ENCODE results near the gene CDH9.

Gene CDH9, protein sequence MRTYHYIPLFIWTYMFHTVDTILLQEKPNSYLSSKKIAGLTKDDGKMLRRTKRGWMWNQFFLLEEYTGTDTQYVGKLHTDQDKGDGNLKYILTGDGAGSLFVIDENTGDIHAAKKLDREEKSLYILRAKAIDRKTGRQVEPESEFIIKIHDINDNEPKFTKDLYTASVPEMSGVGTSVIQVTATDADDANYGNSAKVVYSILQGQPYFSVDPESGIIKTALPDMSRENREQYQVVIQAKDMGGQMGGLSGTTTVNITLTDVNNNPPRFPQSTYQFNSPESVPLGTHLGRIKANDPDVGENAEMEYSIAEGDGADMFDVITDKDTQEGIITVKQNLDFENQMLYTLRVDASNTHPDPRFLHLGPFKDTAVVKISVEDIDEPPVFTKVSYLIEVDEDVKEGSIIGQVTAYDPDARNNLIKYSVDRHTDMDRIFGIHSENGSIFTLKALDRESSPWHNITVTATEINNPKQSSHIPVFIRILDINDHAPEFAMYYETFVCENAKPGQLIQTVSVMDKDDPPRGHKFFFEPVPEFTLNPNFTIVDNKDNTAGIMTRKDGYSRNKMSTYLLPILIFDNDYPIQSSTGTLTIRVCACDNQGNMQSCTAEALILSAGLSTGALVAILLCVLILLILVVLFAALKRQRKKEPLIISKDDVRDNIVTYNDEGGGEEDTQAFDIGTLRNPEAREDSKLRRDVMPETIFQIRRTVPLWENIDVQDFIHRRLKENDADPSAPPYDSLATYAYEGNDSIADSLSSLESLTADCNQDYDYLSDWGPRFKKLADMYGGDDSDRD

DNA sequence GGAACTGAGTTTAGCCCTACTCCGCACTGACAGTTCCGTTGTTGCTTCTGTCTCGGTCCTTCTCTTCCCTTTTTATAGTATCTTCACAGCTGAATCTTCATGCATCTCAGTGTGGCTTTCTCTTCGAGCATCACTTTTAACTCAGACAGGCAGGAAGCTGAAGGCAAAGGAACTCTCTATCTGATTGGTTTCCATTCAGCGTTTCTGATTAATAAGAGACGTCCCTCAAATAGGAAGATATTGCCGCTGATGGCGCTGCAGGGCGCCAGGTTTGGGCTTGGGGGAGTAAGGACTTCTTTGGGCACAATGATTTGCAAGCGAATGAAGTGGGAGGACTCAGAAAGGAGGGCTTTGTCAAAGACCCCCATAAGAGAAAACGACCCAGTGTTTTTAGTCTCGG lies at the start of gene CDH9:
Gene CDH9, minus strand, starts transcription at position 111 of the 400 bp plus-strand sequence. CDS start 50,253 bp downstream, outside the sequence.
- no peak for DNase-seq

DNA sequence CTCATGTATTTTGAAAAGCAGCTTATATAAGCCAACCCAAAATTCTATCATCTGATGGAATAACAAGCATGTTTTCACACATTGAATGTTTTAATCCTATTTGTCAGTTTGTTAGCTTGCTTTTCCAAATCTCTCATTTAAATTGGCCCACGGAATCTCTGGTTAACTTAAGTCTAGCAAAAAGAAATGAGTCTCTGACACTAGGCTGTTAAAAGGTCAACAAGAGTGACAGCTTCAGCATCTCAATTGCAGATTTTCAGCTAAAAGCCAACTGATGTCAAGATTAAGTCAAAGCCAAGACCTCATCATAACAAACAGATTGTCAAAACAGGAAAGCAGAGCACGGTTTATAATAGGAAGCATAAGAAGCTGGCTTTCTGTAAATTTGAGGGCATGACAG lies 49.4 kb upstream of the CDH9 start:
- DNase-seq = no peak

DNA sequence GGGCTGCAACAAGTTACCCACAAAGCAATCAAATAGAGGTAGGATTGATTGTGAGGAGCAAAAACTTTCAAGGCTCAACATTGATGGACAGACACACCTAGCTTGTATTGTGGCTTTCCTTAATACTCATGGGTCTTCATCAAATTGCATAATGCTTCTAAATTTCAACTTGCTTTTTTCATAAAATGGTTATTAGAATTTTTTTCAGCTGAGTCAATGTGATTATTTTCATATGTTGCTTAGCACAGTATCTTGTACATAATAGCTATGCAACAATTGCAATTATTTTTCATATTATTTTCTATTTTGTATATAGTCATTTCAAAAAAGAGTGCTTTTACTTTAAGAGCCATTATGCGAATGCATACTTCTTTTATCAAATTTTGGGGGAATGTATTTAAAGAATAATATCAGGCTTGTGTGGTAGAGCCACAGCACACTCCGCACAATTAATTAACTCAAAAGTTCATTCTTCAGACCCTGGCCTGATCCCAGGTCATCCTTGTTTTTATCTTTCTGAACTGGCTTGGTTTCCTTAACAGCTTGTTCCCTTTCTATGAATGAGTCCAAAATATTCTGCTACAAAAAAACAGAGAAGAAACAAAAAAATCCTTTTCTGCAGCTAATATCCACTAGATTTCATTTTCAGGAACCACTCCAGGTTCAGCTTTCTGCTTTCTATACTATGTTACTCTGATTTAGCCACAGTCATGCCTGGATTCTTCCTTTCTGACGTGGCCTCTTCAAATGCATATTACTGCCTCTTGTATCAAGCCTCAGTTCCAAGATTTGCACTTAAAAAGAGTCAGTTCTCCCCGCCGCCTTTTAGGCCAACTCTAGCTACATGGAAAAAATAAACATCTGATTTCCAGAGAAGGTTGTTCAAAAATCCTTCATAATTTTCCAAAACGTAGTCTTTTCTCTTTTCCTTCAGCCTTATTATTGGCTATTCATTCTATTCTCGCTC lies 45.3 kb upstream of the CDH9 start:
- no peak for DNase-seq

DNA sequence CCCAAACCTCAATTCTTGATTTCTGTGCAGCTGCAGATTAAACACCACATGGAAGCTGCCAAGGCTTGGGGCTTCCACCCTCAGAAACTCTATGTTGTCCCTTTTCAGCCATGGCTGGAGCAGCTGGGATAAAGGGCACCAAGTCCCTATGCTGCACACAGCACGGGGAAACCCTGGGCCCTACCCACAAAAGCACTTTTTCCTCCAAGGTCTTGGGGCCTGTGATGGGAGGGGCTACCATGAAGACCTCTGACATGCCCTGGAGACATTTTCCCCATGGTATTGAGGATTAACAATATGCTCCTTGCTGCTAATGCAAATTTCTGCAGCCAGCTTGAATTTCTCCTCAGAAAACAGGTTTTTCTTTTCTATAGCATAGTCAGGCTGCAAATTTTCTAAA lies 41.8 kb upstream of the CDH9 start:
- no peak for DNase-seq

DNA sequence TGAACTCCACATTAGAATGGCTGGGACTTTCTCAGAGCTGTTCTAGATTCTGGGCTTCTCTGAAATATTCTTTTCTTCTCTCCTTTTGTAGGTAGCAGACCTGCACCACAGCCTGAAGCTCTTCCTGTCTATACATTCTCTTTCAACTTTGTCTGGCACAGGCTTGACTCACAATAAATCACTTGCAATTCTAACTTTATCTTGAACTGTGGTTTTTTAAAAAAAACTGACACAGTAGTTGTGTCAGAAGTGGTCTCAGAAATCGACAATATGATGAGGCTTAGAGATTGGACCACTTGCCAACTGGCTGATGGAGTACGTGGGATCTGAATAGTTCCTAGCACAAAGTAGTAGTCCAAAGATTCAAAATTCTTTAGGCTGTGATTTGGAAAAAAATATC lies 24.1 kb upstream of the CDH9 start:
- no peak for DNase-seq

DNA sequence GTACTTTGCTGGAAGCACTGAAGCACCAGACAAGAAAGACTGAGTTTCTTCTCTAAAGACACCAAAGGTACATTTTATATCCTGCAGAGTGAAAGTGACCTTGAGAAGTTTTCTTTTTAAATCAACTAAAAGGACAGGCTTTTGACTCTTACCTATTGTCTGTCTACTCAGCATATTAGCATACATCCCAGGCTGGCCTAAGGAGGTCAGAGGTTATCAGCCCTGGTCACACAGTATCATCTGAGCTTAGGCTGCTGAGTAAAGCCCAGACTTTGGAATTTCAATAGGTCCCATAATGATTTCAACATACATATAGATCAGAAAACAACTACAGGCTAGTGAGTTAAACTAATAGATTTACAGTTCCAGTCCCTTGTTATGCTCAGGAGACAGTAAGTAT lies 10.1 kb upstream of the CDH9 start:
- no peak for DNase-seq

DNA sequence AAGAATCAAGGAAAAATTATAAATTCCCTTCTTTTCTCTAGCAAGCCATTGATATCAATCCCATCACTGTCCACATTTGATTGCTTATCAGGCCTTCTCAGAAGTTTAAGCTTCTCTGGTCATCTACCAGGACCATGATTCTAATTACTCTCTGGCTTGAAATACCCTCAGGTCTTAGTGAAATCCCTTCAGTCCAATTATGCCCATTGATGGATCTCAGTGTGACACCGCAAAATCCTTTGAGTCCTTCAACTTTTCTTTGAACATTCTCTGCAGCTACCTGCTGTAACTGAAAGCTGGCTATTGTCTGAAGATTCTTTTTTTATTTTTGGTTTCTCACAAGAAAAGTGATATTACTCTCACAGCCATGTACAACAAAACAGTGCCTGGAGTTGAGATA lies 3.0 kb upstream of the CDH9 start:
- DNase-seq = no peak

DNA sequence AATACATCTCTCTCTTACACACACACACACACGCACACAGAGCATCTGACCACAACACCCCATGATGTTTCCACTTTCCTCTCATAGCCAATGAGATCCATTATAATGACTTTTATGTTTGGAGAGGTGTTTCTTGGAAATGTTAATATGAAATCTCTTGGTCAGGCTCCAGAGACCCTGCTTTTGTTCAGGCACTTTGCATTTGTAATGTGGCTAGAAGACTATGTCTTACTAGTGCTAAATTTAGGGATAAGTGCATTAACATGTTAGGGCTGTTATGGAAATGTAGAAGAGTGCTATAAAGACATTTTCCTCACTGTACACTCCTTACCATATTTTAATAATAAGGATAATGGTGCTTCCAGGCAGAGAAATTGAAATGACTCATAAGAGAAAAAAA lies 3.8 kb downstream of the CDH9 start:
- no peak for DNase-seq

DNA sequence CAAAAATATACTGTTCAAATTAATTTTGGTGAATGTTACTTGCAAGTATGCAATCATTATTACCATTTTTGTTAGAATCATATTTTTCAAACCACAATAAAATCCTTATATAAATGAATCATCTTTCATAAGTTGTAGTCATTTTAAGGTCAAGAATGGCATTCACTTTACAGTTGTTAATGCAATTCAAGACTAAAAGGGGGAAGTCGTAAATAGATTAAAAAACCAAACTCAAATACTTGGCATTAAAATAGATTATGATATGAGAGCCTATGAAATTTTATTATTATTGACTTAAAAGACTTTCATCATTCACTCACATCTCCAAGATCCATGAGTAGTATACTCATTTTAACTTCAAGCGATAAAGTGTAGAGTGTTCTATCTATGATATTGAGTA lies 11.6 kb downstream of the CDH9 start:
- DNase-seq = no peak

DNA sequence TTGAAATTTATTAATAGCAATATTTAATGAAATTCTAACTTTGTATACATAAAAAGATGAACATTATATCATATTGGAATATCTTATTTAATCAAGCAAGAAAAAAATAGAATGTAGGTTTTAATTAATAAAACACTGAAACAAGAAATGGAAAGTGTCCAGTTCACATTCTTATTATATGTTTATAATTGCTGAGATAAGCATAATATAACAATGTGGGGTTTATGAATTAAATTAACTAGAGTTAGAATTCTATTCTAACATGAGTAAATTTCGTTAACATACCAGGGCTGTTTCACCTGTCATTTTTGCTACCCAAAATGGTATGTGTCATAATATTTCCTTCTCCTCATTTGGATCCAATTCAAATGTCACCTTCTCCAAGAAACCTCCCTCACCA lies 12.3 kb downstream of the CDH9 start:
- no peak for DNase-seq

DNA sequence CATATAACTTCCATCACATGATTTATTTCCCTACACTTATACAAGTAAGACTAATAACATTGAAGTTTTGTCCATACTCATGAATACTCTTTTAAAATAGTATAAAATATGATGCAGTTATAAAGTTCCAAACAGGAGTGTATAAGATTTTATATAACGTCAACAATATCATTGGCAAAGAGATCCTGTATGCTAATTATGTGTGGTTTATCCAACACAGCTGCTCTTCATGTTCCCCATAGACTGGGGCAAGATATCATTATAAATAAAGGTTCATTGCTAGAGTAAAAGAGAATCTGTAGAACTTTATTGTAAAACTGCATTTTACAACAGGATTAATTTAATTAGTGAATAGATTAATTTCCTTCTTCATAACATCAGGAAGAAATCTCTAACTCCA lies 16.9 kb downstream of the CDH9 start:
- DNase-seq = no peak

DNA sequence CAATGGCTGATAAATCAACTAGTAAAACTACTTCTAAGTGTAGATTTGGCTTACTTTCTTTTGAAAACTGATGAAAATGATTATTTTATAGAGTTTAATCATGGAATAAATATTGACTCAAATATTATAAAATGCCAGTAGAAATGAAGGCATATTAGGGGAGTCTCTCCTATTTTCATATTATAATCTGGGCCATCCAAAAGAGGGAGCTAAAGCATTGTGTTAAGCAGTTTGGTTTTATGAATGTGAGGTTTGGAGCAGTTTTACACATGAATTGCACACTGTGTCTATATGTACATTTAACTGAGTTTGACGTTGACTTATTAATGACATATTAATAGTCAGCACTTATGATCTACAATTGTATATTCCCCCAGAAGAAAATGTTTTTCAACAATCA lies 17.4 kb downstream of the CDH9 start:
- no peak for DNase-seq

DNA sequence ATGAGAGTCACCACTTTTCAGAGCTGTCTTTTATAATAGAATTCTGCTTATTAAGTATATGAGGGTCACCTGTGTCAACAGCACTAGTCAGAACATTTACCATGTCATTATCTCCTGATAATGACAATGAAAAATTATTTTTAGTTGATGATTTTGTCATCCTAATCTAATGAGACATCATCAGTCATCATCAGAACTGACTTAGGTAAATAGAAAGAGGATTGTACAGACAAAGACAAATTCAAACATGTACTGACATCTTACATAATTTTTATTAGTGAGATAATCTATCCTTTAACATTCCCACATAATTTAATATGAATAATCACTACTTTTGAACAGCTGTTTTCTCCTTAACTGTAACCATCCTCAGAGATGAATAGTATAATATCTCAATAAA lies 22.6 kb downstream of the CDH9 start:
- DNase-seq = no peak

DNA sequence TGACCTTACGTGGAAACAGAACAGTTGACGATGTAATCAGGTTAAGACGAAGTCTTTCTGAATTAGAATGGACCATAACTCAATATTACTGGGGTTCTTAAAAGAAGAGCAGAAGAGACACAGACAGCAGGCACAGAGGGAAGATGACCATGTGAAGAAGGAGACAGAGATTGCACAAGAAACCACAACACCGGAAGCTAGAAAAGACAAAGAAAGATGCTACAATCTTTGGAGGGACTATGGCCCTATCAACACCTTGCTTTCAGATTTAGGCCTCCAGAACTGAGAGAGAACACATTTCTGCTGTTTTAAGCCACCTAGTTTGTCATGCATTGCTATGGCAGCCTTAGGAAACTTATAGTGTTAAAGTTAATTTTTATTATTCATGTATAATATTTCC lies 27.1 kb downstream of the CDH9 start:
- DNase-seq = no peak

DNA sequence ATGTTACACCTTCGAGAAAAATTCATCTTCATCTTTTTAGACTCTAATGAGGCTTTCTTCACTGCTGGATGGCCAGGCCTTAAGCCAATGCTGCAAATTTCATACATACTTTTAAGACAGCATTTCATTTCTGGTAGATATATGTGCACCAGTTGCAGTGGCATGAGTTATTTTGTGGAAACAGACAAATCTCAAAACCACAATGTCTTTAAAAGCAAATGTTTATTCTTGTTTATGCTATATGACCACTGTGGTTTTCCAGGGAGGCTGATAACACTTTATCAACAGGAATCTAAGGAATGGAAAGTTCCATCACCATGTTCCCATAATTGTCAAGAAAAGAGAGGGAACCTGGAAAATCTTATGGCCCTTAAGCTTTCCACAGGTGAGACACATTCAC lies 27.7 kb downstream of the CDH9 start:
- no peak for DNase-seq

DNA sequence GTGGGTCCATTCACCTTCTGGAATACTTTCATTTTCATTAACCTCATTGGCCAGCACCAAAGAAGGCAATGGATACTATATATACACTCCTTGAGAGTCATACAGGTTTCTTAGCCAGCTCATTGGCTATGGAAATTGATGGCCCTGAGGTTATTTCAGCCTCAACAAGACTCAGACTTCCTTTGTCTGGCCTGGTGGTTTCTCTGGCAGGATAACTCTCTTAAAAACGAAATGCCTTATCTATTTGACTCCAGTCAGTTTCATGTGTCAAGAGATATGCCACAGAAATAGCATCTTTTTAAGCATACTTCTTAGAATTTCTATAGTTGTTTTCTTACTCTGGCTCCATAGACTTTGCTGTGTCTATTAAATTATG lies 28.9 kb downstream of the CDH9 start:
- no peak for DNase-seq

DNA sequence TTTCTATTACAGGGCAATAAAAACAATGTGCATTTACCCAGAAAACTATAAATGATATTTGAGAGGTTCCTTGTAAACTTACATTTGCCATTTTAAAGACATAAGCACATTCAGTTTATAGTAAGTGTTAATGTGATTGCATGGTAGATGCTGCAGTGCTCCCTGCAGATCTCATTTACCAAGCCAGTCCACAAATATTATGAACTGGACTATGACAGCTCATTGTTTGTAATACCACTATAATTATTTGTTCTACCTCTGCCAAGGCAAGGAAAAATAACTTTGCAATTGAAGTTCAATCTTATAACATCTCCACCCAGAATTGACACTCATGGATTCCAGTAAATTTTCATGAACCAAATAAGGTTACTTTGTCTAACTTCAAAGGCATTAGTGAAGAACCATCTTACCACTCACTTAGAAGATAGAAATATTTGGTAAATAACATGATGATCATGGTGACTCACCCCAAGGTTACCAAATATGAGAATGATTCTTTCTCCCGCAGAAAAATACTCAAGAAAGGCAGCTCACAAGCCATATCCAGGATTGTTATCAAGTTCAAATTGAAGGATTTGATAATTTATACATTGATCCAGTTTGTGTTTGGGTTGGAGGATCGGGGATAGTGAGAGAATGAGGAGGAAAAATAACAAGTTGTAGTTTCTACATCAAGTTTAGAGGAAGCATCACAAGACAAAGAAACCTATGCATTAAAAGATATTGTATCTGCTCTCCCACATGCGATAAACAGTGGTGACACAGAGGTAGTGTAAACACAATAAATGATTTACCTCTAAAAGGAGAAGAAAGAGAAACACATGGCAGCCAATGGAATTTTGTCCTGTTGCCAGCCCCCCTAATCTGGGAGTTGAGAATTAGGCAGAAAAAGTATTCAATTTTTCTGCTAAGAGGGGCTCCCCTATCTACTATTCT lies 29.5 kb downstream of the CDH9 start:
- DNase-seq = no peak

DNA sequence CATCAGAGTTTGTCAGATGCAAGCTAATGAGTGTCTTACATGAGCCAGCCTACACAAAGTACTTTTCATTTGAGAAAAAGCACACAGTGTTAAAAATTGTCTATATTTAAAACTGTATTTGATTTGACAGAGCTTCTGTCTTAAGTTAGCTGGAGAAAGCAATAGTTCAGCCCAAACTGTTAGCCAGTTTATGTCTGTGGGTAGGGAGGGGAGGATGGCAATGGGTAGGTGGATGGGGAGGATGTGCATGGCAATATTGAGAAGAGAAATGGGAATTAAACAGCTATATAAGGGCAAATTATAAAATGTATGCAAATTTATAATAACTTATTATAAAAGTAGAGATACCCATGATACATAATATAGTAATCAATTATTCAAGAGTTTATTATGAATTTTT lies 31.3 kb downstream of the CDH9 start:
- no peak for DNase-seq

DNA sequence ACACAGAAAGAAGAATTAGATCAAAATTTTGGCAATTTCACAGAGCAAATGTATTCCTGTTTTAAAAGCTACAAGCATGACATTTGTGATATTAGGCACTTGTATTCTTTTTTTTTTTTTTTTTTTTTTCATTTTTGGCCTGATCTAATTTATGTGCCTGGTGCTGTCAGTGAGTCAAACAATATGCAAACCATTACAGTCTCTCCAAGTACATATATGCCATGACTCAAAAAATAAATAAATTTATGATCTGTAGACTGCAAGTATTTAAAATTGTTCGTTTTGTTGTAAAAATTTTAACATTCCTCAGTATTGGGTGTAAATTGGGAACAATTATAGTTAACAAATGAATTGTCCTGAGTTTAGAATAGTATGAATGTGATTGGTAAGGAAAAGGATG lies 51.4 kb downstream of the CDH9 start:
- no peak for DNase-seq

DNA sequence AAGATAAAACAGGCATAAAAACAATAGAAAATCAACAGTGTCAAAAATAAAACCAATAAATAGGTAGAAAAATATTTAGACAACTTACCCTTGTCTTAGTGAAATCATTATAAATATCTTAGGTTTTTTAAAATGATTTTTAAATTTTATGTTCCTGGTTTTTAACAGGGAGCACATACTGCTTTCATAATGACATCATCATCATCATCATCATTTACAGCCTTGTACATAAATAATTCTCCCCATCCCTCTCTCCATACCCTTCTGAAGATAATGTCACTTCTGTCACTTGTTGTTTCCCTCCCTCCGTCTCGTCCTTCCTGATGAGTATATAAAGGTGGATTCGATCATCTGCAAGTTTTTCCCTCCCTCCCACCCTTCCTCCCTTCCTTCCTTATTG lies 56.6 kb downstream of the CDH9 start:
- DNase-seq = no peak

DNA sequence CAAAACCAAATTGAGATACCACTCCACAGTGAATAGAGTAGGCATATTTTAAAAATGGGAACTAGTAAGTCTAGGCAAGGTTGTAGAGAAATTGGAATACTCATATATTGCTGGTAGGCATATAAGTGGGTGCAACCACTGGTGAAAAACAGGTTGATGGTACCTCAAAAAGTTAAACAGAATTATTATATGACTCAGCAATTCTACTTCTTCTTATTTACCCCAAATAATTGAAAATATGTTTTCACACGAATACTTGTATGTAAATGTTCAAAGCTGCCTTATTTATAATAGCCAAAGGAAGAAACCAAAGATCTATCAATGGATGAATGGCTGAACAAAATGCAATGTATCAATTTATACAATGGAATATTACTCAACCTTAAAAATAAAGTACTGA lies 79.1 kb downstream of the CDH9 start:
- no peak for DNase-seq

DNA sequence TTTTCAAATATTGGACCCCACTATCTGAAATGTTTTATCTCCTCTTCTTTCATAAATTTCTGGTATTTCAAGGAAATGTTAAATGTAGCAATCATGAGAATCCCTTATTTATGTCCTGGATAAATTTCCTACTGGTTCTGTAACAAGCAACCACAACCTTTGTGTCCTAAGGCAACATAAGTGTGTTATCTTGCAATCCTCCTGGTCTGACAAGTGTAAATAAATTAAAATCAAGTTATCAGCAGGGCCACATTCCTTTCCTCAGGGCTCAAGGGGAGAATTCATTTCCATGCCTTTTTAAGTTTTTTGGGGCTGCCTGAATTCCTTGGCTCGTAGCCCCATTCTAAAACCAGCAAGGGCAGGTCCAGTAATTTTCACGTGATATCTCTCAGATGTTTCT lies 83.2 kb downstream of the CDH9 start:
- no peak for DNase-seq
